ENCODE data around the gene BTBD2. TPM values are rescaled to one million over a fixed set of nuclear protein-coding genes. Genes with fewer than 3 reads are reported as not detected.

Gene BTBD2
- polyA plus RNA-seq, 3 donors: 2.8 to 36.0 (median 3.3) TPM

- Mint-ChIP-seq H3K9me3 (no peaks in the 10 kb centered on the region), H3K36me3 (no peaks in the 10 kb centered on the region), H3K4me3 (no peak overlapping the region), H3K4me1 (peaks cover 36% of the 10 kb centered on the region), H3K27ac (no peak overlapping the region), H3K27me3 (ENCODE audit: low read depth in 3 of 3) (peaks cover 0 to 4% (median 2%) of the 10 kb centered on the region in 3 donors)
- Histone ChIP-seq H3K79me2 (ENCODE audit: insufficient read depth, low read length) (no peaks in the 10 kb centered on the region), H3K27ac (ENCODE audit: low read depth in 1 of 2, low read length in 2 of 2) (no peak overlapping the region), H3K4me1 (ENCODE audit: control insufficient read depth in 1 of 2, insufficient read depth in 2 of 2, low read length in 2 of 2) (peaks cover 46 to 51% of the 10 kb centered on the region in 2 donors), H3K4me3 (replicated peaks in 1 of 3; ENCODE audit: low read depth in 2 of 3, low read length in 3 of 3) (no peak overlapping the region), H3K4me2 (replicated peaks; ENCODE audit: extremely low read depth, low read length, poor library complexity, severe bottlenecking) (no peak overlapping the region), H3K9ac (ENCODE audit: insufficient read depth, low read length, poor library complexity, severe bottlenecking) (no peak overlapping the region), H3K36me3 (replicated peaks in 1 of 2; ENCODE audit: control insufficient read depth in 1 of 2, insufficient read depth in 2 of 2, low read length in 2 of 2) (no peaks in the 10 kb centered on the region), H3K9me3 (replicated peaks in 1 of 2; ENCODE audit: control insufficient read depth in 1 of 2, insufficient read depth in 1 of 2, low read length in 2 of 2) (no peaks in the 10 kb centered on the region), H3K27me3 (ENCODE audit: control insufficient read depth in 2 of 2, insufficient read depth in 2 of 2, low read length in 2 of 2) (no peaks in the 10 kb centered on the region), H4K20me1 (ENCODE audit: insufficient read depth, low read length) (no peaks in the 10 kb centered on the region), H2AFZ (ENCODE audit: insufficient read depth, low read depth, low read length, poor library complexity, severe bottlenecking) (no peak overlapping the region)
- intact Hi-C loops (cut with micrococcal nuclease): no loop called here
- WGBS (ENCODE audit: insufficient coverage): 80% methylated on average over 19 of the region's 23 CpGs
- TF ChIP-seq CTCF (IDR thresholded peaks at IDR 0.05): no peak
- DNase-seq: no peak
Observed at GRCh38 chr19:2057484-2058469, 42.3 kb upstream of the BTBD2 start.

- H3K9me3 Mint-ChIP-seq: no peaks in the 10 kb centered on the region
- TF ChIP-seq CTCF (IDR thresholded peaks at IDR 0.05): no peak
- H3K4me3 Mint-ChIP-seq: no peak overlapping the region
- Histone ChIP-seq H4K20me1 (ENCODE audit: insufficient read depth, low read length) (no peaks in the 10 kb centered on the region), H3K9me3 (replicated peaks in 1 of 2; ENCODE audit: control insufficient read depth in 1 of 2, insufficient read depth in 1 of 2, low read length in 2 of 2) (no peaks in the 10 kb centered on the region), H2AFZ (ENCODE audit: insufficient read depth, low read depth, low read length, poor library complexity, severe bottlenecking) (no peak overlapping the region), H3K27ac (ENCODE audit: low read depth in 1 of 2, low read length in 2 of 2) (no peak overlapping the region), H3K4me2 (replicated peaks; ENCODE audit: extremely low read depth, low read length, poor library complexity, severe bottlenecking) (no peak overlapping the region), H3K4me1 (ENCODE audit: control insufficient read depth in 1 of 2, insufficient read depth in 2 of 2, low read length in 2 of 2) (peaks cover 42 to 48% of the 10 kb centered on the region in 2 donors), H3K4me3 (replicated peaks in 1 of 3; ENCODE audit: low read depth in 2 of 3, low read length in 3 of 3) (no peak overlapping the region), H3K27me3 (ENCODE audit: control insufficient read depth in 2 of 2, insufficient read depth in 2 of 2, low read length in 2 of 2) (no peaks in the 10 kb centered on the region), H3K36me3 (replicated peaks in 1 of 2; ENCODE audit: control insufficient read depth in 1 of 2, insufficient read depth in 2 of 2, low read length in 2 of 2) (no peaks in the 10 kb centered on the region), H3K9ac (ENCODE audit: insufficient read depth, low read length, poor library complexity, severe bottlenecking) (no peak overlapping the region), H3K79me2 (ENCODE audit: insufficient read depth, low read length) (no peaks in the 10 kb centered on the region)
- no peaks in the 10 kb centered on the region for H3K36me3 Mint-ChIP-seq
- H3K27me3 Mint-ChIP-seq (ENCODE audit: low read depth in 3 of 3): peaks cover 0 to 4% (median 2%) of the 10 kb centered on the region in 3 donors
- peaks cover 27% of the 10 kb centered on the region for H3K4me1 Mint-ChIP-seq
- intact Hi-C loops (cut with micrococcal nuclease): no loop called here
- 37% methylated on average over 3 of the region's 5 CpGs for WGBS (ENCODE audit: insufficient coverage)
- no peak for DNase-seq
- H3K27ac Mint-ChIP-seq: peak overlapping the region in 3 of 7 donors; percentile 30 to 48 (median 46)
Observed at GRCh38 chr19:2056837-2057192, 41.3 kb upstream of the BTBD2 start.
